CD4-positive, alpha-beta T cell treated with Interferon alpha-2 for 1 hour (primary cell): ENCODE data around the gene APCDD1L.

ENCODE experiments used
- DNase-seq, 2 donors: peaks; one replicate each; pipeline ENCODE4 v3.0.0-alpha.2; 2020 to 2022

APCDD1L gene

DNA sequence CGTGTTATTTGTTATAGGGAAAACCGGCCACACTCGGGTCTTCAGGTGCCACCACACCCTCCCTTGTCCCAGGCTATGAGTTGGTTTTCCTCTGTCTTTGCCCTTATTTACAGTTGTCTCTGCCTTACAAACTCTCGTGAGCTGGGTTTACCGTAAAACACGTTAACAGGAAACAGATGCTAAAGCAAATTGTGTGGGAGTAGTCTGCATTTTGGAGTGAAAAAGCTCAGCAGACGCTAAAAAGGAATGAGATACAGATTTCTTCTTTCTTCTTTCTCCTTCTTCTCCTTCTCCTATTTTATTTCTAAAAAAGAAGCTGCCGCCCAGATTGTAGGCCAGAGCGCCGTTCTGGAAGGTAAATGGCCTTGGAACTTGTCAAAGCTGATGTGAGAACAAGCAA, 51.9 kb downstream of the APCDD1L start:
- no peak for DNase-seq

DNA sequence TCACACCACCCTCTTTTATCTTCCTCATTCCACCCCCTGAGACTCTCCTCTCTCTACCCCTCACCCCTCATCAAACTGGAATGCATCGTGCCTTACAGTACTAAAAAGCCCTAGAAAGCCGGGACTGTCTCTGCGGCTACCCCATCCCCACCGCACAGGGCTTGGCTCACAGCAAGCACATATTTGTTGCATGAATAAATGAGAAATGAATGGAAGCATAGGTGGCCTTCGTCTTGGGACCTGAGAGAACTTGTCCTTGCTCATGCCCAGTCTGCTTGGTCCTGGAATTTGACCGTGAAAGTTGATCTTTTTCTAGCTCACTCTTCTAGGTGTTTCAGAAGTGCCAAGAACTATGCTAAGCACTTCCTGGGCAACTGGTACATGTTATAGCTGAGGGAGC, 53.3 kb downstream of the APCDD1L start:
- DNase-seq = no peak

DNA sequence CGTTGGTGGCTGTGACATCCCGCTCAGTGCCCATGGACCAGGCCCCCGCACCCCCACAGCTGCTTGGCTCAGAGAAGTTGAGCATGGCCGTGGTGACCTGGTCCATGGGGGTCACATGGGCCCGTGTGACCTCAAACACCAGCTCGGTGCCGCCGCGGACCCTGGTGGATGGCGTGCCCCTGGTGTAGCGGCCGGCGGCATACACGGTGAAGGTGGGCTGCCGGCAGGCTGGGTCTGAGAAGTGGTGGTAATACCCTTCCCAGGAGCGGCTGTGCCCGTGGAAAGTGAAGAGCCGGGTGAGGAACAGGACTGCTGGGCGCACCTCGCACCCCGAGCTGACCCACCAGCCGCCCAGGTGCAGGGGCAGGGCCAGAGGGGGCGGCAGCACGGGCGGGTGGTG, 54.1 kb downstream of the APCDD1L start:
- no peak for DNase-seq

DNA sequence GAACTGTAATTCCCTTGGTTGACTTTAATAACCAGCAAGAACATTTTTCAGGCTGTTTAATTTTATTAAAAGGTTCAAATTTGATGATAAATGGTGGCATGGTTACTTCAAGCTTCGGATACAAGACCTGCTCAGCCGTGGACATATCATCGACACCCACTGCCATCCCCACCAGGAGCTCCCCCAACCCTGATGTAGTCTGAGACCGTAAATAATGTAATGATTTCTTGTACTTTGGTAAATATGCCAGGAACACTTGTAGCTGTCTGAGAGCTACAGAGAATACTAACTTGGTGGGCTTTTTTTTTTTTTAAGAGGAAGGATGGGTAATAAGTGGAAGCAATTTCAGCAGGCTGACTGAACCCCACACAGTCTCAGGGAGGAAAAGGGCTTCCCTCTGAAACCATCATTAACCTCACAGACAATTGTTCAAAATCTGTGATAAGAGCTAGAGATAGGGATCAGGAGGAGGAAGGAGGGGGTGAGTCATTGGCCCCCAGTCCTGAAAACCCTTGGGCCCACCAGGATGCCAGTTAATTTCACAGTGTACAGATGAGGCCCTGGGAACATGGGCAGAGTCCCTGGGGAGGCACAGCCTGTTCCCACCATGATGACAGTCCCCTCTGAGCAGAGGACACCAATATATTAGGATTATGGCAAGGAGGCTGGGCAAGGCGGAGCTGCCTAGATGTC, 56.0 kb downstream of the APCDD1L start:
- no peak for DNase-seq

DNA sequence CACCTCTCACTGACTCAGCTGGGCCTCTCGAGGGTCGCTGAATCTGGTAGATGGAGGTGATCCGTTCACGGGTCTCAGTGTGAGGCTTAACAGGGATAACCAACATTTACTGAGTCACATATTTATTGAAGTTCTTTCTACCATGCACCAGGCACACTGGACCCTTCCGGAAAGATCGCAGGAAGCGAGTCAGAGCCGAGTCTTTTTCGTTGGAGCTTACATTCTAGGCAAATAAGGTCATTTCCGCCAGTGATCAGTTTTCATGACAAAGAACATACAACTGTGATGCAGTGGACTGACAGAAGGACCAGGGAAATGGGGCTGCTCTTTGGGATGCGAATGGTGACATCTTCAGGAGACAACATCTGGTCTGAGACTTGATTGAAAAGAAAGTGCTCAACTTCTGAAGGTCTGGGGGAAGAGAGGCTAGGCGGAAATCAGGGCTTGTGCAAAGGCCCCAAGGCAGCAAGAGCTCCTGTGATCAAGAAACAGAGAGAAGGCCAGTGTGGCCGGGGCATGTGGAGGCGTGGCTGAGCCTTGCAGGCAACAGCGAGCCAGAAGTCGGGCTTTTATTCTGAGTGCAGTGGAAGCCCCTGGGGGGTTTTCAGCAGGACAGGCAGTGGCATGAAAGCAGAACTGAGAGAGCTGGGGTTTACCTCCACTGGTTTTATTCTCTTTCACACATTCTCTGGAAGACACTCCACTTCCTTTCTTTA, 56.7 kb downstream of the APCDD1L start:
- peak in 1 of 2 donors; percentile 18 for DNase-seq

DNA sequence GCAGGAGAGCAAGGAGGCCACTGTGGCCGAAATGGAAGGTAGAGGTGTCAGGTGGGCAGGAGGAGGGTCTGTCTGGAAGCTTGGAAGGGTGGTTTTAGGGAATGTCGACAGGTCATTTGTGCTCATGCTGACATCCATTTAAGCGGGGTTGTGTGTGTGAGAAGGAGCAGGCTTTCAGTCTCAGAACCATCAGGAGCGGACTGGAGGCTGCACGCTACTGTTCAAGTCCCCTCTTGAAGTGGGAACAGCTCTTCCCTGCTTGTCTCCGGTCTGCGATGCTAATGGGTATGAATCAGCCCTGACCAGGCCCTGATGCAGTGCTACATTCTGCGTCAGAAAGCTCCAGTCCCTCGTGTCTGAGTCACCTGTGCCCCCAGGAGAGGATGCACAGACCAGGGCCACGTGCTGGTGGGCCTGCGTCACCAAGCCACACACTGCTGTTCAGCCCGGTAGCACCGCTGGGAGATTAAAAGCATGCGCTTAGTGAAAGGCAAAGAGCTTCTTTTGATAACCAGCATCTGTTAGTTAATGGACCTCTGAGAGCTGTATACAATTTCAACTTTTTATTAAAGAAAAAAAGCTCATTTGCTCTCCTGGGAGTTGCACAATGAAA, 58.0 kb downstream of the APCDD1L start:
- DNase-seq = no peak

DNA sequence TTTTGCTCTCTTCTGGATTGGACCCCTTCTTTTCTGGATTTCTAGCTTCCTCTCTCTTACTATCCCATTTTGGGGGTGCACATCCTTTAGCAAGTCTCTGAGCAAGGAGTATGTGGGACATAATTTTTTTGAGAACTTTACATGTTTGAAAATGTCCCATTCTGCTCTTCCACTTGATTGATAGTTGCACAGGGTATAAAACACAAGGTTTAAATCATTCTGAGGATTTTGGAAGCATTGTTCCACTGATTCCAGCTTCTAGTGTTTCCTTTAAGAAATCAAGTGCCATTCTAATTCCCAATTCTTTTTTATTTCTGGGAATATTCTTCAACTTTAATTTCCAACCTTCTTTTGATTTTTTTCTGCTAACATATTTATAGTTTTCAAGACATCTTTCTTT, 60.7 kb downstream of the APCDD1L start:
- DNase-seq = no peak

DNA sequence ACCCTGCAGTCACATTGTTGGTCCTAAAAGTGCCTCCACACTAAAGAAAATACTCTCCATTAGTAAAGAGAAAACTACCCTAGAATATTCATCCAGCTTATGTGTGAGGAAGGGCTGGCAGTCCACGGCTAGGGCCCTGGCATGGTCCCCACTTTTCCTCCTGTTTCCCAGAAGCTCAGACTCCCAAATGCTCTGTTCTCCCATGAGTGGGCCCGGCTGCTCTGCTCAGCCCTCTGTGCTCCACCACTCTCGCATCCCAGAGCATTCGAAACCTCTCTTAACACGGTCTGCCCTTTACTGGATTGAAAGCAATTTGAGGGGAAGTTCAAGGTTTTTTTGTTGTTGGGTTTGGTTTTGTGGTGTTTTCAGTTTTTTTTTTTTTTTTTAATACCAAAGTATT, 61.8 kb downstream of the APCDD1L start:
- DNase-seq = no peak

DNA sequence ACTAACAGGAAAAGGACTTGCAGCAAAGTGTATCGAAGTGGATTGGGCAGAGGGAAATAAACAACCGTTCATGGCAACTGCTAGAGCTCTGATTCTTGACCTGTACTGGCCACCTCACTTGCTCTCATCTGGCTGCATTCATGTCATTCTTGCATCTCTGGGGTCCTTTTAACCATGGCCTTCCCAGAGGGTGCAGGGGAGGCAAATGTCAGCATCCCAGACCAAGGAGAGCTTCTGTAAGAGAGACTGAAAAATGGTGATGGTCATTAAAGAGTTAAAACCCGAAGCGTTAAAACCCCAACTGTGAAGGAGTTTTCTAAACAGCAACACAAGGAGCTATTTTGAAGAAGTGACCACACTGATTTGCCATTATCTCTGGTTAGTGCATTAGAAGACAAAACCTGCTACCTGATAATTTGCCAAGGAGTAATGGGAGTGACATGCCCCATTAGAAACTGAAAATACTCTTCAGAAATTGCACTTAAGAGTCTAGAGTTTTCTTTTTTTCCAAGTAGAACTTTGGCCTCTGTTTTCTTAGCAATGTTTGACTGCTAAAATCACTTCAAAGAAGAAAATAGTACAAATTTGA, 62.4 kb downstream of the APCDD1L start:
- DNase-seq = no peak

DNA sequence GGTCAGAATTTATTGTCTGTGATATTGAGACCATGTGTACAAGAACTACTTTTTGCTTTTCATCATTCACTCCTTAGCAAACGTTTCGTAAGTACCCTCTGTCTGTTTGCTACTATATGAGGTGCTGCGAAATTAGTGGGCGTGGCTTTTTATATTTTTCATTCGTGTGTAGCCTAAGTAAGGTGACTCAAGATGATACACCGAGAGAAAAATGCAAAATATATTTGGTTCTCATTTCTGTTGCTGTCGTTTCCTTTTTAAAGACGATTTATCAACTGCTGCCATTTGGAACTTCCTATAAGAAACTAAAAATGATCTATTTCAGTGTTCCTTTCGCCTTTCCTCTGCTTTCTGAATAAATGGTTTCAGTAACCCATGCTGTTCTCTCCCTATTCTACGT, 64.9 kb downstream of the APCDD1L start:
- DNase-seq = no peak

DNA sequence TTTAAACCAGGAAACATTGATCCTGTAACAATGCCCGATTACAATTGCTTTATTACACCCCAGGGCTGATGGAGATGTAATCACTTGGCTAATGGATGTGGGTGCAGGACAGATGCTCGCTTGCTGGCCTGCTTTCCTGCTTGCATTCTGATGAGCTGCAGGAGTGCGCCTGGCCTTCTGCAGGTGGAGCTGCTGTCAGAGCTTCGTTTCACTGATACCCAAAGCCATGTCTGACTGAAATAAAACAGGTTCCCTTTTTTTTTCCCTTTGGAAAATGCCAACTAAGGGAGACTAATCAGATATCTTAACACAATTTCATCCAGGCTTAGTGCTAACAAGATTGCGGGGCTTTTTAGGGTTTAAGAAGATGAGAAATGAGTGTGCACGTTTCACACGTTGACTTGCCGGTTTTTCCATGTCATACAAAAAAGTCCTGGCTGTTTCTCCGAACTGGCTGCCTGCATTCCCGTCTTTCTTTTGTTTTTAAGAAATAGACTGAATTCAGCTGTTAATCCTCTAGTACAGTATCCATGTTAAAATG, 65.4 kb downstream of the APCDD1L start:
- no peak for DNase-seq

DNA sequence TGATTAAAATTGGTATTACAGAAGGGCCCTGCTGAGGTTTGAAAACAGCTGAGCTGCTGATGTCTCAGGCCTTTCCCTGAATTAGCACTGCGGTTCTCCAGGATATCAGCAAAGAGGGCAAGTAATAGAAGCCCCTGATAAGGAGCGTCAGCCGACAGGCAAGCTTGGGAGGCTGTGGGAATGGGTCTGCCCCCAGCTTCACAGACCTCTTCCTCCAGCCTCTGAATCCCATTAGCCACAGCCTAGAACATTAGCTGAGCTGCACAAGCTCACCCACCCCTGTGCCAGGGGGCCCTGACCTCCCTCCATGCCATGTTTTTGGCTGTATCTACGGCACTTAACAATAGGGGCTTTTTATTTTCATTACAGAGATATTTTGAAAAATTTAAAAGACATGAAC, 66.2 kb downstream of the APCDD1L start:
- no peak for DNase-seq

DNA sequence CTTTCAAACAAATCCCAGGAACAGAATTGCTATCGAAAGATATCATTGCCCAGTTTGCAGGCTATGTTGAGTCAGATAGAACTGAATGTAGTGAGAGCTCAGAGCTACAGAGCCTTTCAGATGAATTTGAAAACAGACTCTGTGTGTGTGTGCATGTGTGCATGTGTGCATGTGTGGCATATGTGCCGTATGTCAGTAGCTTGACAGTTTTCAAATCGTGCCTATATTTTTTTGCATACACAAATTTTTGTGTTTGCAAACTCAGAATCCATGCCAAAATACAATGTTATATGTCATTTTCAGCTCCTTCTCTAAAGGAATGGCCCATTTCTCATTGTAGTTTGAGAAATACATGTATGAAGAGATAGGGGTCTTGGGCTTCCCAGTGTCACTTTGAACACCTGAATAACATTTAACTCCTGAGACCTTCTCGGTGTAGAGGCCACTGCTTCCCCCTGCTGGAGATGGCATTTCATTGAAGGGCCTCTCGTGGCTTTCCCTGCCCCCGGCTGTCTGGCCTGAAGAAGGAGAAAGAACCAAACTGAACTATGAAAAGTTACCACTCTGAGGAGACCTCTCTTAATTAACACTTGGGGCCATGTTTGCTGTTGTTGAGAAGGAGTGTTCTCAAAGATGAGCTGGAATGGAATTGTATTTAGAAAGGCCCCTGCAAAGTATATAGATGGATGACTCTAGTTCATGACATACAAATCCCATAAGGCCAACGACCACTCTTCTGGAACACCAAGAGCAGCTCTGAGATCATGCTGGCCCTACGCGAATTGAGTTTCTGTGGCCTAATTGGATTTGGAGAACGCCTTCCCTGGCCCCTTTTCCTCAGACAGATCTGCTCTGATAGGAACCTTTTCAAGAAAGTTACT, 67.4 kb downstream of the APCDD1L start:
- peak; percentile 32 to 60 for DNase-seq

DNA sequence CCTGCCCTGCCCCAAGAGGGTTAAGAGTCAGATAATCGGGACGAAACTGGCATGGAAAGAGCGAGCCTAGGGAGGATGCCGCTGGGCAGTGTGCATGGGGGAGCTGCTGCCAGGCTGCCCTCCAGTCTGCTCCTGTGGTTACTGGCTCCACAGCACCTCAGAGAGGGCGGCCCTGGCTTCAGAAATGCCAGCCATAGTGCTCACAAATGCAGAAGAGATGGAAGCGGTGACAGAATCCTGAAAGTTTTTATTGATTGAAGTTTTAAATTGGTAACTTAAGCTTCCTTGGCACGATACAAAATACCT, 68.3 kb downstream of the APCDD1L start:
- DNase-seq = no peak

DNA sequence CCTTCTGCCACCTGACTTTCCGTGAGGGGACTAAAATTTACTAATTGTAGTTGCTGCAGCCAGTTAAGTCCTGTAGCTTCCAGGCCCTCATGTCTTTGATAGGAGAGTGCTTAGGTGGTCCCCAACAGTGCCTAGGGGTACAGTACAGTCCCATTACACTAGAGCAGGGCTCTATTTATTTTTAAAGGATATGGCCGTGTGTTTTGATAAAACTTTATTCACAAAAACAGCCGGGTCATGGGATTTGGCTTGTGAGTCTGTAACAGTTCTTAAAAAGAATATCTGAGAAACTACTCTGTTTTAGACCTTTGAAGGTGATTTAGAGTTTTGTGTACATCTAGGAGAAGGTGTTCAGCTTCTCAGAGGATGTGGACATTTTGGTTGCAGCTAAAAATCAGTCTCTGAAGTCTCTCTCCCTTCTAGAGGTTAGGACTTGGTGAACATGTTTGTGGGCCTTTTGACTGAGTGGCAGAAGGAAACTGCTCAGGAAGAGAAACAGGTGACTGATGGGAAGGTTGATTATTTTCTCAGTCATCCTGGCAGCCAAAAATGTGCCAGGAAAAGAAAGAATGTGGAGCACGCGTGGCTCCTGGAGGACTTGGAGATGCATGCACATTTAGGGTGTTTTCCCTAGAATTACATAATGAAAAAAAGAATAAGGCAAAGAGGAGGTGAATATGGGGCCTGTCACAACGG, 68.8 kb downstream of the APCDD1L start:
- DNase-seq = no peak

DNA sequence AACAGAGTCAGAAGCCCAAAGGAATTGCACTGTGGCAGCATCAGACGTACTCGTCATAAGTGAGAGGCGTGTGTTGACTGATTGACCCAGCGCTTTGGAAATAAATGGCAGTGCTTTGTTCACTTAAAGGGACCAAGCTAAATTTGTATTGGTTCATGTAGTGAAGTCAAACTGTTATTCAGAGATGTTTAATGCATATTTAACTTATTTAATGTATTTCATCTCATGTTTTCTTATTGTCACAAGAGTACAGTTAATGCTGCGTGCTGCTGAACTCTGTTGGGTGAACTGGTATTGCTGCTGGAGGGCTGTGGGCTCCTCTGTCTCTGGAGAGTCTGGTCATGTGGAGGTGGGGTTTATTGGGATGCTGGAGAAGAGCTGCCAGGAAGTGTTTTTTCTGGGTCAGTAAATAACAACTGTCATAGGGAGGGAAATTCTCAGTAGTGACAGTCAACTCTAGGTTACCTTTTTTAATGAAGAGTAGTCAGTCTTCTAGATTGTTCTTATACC, 70.4 kb downstream of the APCDD1L start:
- no peak for DNase-seq

DNA sequence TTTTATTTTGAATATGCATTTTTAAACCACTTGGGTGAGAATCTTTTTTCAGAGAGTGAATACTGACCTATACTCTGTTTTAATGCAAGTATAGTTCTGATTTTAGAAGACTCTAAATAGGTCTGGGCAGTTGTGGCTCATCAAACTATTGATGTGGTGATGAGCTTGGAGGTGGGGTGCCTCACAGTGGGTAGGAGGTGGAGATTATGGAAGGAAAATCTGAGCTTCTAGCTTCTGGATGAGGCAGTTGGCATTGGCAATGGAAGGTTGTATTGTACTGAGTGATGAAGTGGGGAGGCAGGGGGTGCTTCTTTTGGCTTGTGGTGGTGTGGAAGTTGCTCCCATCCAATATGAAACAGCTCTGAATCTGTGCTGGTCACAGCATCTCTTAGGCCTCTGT, 73.5 kb downstream of the APCDD1L start:
- no peak for DNase-seq

DNA sequence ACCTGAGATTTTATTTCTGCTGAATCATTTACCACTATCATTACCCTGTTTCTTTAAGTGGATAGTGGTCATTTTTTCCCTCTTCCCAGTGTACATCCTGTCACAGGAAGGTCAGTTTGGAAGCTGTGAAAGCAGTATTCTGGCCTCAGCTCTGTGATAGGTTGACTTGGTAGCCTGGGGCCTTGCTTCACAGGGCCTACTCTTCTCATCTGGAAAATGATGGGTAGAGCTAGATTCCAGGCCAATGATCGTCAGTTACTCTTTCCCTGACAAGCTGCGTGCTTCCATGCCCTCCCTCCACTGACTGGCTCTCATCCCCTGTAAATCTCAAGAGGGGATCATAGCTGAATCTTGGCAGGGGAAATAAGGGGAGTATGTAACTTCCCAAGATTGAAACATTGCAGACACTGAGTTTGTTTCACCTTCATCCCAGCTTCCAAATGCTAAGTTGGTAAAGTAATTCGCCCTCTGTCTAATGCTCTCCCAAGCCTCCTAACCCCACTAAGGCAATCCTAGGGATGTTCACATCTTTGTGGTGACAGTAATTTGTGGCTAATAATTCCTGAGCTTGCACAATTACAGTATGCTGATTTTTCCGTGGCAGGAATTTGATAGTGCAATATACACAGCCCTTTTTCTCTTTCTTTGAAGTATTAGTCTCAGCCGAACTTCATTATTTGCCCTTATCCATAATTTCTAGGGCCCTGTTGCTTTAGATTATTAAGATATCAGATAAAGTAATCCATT, 75.0 kb downstream of the APCDD1L start:
- no peak for DNase-seq

DNA sequence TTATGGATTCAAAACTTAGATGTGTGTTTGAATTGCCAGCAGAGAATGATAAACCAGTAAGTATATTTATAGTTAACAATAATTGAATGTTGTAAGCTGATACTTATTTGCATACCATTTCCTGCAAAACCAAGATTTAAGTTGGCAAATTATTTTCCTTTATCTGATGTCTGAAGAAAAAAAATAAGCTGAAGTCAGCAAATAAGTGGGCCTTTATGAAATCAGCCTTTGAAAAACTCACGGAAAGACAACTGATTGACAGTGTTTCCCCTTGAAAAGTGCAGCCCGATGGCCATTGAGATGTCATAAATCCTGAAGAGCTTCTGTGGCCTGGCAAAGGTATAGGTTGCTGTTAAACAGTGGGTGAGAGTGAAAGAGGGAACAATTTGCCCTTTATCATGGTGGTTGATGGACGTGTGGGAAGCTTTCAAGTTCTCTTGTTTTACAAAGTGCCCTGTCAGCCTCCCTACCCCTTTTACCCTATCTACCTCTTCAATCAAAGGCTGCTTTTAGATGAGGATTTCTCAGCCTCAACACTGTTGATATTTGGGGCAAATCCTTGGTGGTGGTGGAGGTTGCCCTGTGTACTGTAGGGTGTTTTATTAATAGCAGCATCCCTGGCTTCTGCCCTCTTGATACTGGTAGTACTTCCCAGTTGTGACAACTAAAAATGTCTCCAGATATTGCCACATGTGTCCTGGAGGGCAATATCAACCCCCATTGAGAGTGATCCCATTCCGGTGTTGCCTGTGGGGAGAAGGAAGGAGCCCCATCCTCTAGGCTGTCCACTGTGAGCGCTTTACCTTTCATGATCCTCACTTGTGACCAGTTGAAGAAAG, 76.0 kb downstream of the APCDD1L start:
- no peak for DNase-seq
